H1 (cell line): Measurements from ENCODE around the gene TJP2. TPM values are rescaled to one million over a fixed set of nuclear protein-coding genes. Genes with fewer than 3 reads are reported as not detected.

Experiments
- CTCF ChIA-PET: fragments of 300-600 bp; sonication (Branson Sonifier 250); formaldehyde crosslinking; loops from one replicate; lab custom pipeline; 2021; ENCODE audit not compliant: partially characterized antibody; lab: Charles Lee
- POLR2A ChIA-PET: fragments of 300-600 bp; sonication (Branson Sonifier 250); formaldehyde crosslinking; loops from one replicate; lab custom pipeline; 2021; ENCODE audit warnings: inconsistent platforms; ENCODE audit not compliant: partially characterized antibody; lab: Charles Lee
- DNase-seq, 2 experiments: peaks; one replicate each; pipeline versions ENCODE4 v3.0.0 to v3.0.0-alpha.2; 2010 to 2022; ENCODE audit warnings: low spot score in 2 of 2, low read depth in 1 of 2, mixed read lengths in 1 of 2
- FAIRE-seq: peaks from 2 replicates; lab custom pipeline; 2011; peaks lifted over from hg19 to GRCh38; lab: Jason Lieb, UNC
- H2AFZ ChIP-seq: 2 replicates; pipeline ENCODE4 v1.8.1; 2012; ENCODE audit warnings: low read length, inconsistent platforms
- H2AK5ac ChIP-seq: 2 replicates; pipeline ENCODE4 v1.6.1; 2013; ENCODE audit warnings: low read depth, low read length
- H2BK120ac ChIP-seq: replicated peaks from 2 replicates; pipeline ENCODE3; 2013; ENCODE audit warnings: low read depth, low read length, inconsistent platforms
- H2BK12ac ChIP-seq: 2 replicates; pipeline ENCODE4 v1.6.1; 2013; ENCODE audit warnings: low read depth, low read length
- H2BK15ac ChIP-seq: 2 replicates; pipeline ENCODE4 v1.6.1; 2013; ENCODE audit warnings: low read length
- H2BK20ac ChIP-seq: 2 replicates; pipeline ENCODE4 v1.6.1; 2013; ENCODE audit warnings: low read length
- H2BK5ac ChIP-seq: 2 replicates; pipeline ENCODE4 v1.6.1; 2013; ENCODE audit warnings: low read depth, low read length
- H3K14ac ChIP-seq: 2 replicates; pipeline ENCODE4 v1.6.1; 2013; ENCODE audit warnings: inconsistent platforms; ENCODE audit not compliant: insufficient read length
- H3K18ac ChIP-seq: 2 replicates; pipeline ENCODE4 v1.6.1; 2013; ENCODE audit warnings: low read length; ENCODE audit errors: extremely low read depth
- H3K23ac ChIP-seq: 2 replicates; pipeline ENCODE4 v1.6.1; 2013; ENCODE audit warnings: inconsistent platforms; ENCODE audit not compliant: insufficient read length
- H3K23me2 ChIP-seq: 2 replicates; pipeline ENCODE4 v1.6.1; 2013; ENCODE audit warnings: low read depth, low read length
- H3K27ac ChIP-seq: 2 replicates; pipeline ENCODE4 v1.6.1; 2011; ENCODE audit warnings: low read depth, low read length, inconsistent platforms
- H3K27me3 ChIP-seq, 4 experiments: replicated peaks in 1 of 4; 1 replicate in 1 of 4; 2 replicates in 3 of 4; pipeline versions ENCODE4 v1.6.1 to v1.8.1; 2011 to 2013; ENCODE audit warnings: low read length in 3 of 4, mild to moderate bottlenecking in 3 of 4, inconsistent platforms in 2 of 4, mixed read lengths in 2 of 4, moderate library complexity in 1 of 4; ENCODE audit not compliant: control insufficient read depth in 3 of 4, insufficient read depth in 3 of 4; ENCODE audit errors: extremely low read depth in 1 of 4
- H3K36me3 ChIP-seq, 4 experiments: 2 replicates each; pipeline versions ENCODE4 v1.6.1 to v1.8.1; 2011 to 2013; ENCODE audit warnings: mild to moderate bottlenecking in 4 of 4, low read length in 3 of 4, moderate library complexity in 2 of 4, control low read depth in 1 of 4, inconsistent platforms in 1 of 4; ENCODE audit not compliant: insufficient read depth in 4 of 4, control insufficient read depth in 2 of 4
- H3K4ac ChIP-seq: replicated peaks from 2 replicates; pipeline ENCODE3; 2013; ENCODE audit warnings: low read length, low read depth, mixed read lengths, inconsistent platforms; ENCODE audit not compliant: insufficient read length
- H3K4me1 ChIP-seq, 4 experiments: replicated peaks in 1 of 4; 1 replicate in 1 of 4; 2 replicates in 3 of 4; pipeline versions ENCODE4 v1.6.1 to v1.8.1; 2011 to 2013; ENCODE audit warnings: low read length in 3 of 4, inconsistent platforms in 2 of 4, mixed read lengths in 1 of 4; ENCODE audit not compliant: insufficient read depth in 4 of 4, control insufficient read depth in 3 of 4
- H3K4me2 ChIP-seq, 2 experiments: 2 replicates each; pipeline versions ENCODE4 v1.6.1 to v1.8.1; 2011 to 2013; ENCODE audit warnings: low read depth in 2 of 2, low read length in 2 of 2, control low read depth in 1 of 2, inconsistent platforms in 1 of 2, mild to moderate bottlenecking in 1 of 2; ENCODE audit not compliant: insufficient read depth in 1 of 2
- H3K4me3 ChIP-seq, 4 experiments: fragments of 200-600, 300-600 bp in 1 of 4; sonication (generic), shearing (Covaris generic), sonication (Bioruptor Twin) in 1 of 4; 2 replicates each; pipeline versions ENCODE4 v1.5.1 to v1.8.1; 2011 to 2016; ENCODE audit warnings: low read length in 4 of 4, low read depth in 3 of 4, control low read depth in 2 of 4, inconsistent platforms in 2 of 4, mild to moderate bottlenecking in 2 of 4, mixed read lengths in 1 of 4, moderate library complexity in 1 of 4; ENCODE audit not compliant: insufficient read depth in 2 of 4; ENCODE audit errors: extremely low read depth in 1 of 4
- H3K56ac ChIP-seq: replicated peaks from 2 replicates; pipeline ENCODE3; 2013; ENCODE audit warnings: low read depth, mild to moderate bottlenecking, mixed read lengths, low read length, inconsistent platforms; ENCODE audit not compliant: insufficient read length
- H3K79me1 ChIP-seq: 2 replicates; pipeline ENCODE4 v1.6.1; 2013; ENCODE audit warnings: low read depth, low read length, control low read depth
- H3K79me2 ChIP-seq, 2 experiments: 2 replicates each; pipeline versions ENCODE4 v1.6.1 to v1.8.1; 2012 to 2013; ENCODE audit warnings: low read length in 2 of 2, mild to moderate bottlenecking in 2 of 2, inconsistent platforms in 1 of 2; ENCODE audit not compliant: insufficient read depth in 2 of 2, control insufficient read depth in 1 of 2
- H3K9ac ChIP-seq, 4 experiments: replicated peaks in 1 of 4; 1 replicate in 1 of 4; 2 replicates in 3 of 4; pipeline versions ENCODE4 v1.6.1 to v1.8.1; 2011 to 2013; ENCODE audit warnings: low read depth in 3 of 4, low read length in 3 of 4, control low read depth in 2 of 4, mild to moderate bottlenecking in 2 of 4, moderate library complexity in 2 of 4, inconsistent platforms in 1 of 4; ENCODE audit errors: extremely low read depth in 1 of 4
- H3K9me3 ChIP-seq, 2 experiments: 2 replicates each; pipeline versions ENCODE4 v1.6.1 to v1.8.1; 2012 to 2013; ENCODE audit warnings: mild to moderate bottlenecking in 2 of 2, moderate library complexity in 2 of 2, control low read depth in 1 of 2, inconsistent platforms in 1 of 2, low read depth in 1 of 2, low read length in 1 of 2, mixed read lengths in 1 of 2; ENCODE audit not compliant: insufficient read depth in 2 of 2
- H4K20me1 ChIP-seq, 2 experiments: replicated peaks in 1 of 2; 2 replicates each; pipeline versions ENCODE3 to v1.8.1; 2011 to 2013; ENCODE audit warnings: inconsistent platforms in 2 of 2, low read length in 2 of 2, mild to moderate bottlenecking in 1 of 2; ENCODE audit not compliant: insufficient read depth in 2 of 2, control insufficient read depth in 1 of 2
- H4K5ac ChIP-seq: 2 replicates; pipeline ENCODE4 v1.6.1; 2013; ENCODE audit warnings: low read length, low read depth, mixed read lengths, inconsistent platforms; ENCODE audit not compliant: insufficient read length
- H4K8ac ChIP-seq: 2 replicates; pipeline ENCODE4 v1.8.0; 2013; ENCODE audit warnings: mild to moderate bottlenecking, moderate library complexity, low read length, inconsistent platforms; ENCODE audit not compliant: insufficient read depth; ENCODE audit errors: extremely low read depth
- H4K91ac ChIP-seq: replicated peaks from 2 replicates; pipeline ENCODE3; 2013; ENCODE audit warnings: low read length, mixed read lengths, inconsistent platforms; ENCODE audit not compliant: insufficient read length
- BRCA1 ChIP-seq: IDR thresholded peaks from 2 replicates; pipeline ENCODE4 v1.6.1; 2012; ENCODE audit warnings: low read depth, low read length, improper control_type of control experiment
- CREB1 ChIP-seq: IDR thresholded peaks from 2 replicates; pipeline ENCODE4 v1.6.1; 2012; ENCODE audit warnings: inconsistent platforms
- CTBP2 ChIP-seq: IDR thresholded peaks from 2 replicates; pipeline ENCODE4 v1.7.0; 2011; ENCODE audit warnings: borderline replicate concordance, mild to moderate bottlenecking, moderate library complexity, mixed read lengths, low read length; ENCODE audit not compliant: insufficient read depth, insufficient read length
- CTCF ChIP-seq, 3 experiments: IDR thresholded peaks; 1 replicate in 2 of 3; 2 replicates in 1 of 3; pipeline versions ENCODE4 v1.5.1 to v1.6.1; 2011; ENCODE audit warnings: low read length in 3 of 3, mild to moderate bottlenecking in 3 of 3, inconsistent platforms in 2 of 3, low read depth in 1 of 3, moderate library complexity in 1 of 3; ENCODE audit not compliant: insufficient read depth in 1 of 3; ENCODE audit errors: control extremely low read depth in 1 of 3
- RAD21 ChIP-seq, 2 experiments: IDR thresholded peaks in 1 of 2; conservative IDR thresholded peaks in 1 of 2; 2 replicates each; pipeline ENCODE4 v1.6.1; 2011; ENCODE audit warnings: low read depth in 2 of 2, low read length in 2 of 2, improper control_type of control experiment in 1 of 2, inconsistent platforms in 1 of 2, mild to moderate bottlenecking in 1 of 2, moderate library complexity in 1 of 2
- SRF ChIP-seq: IDR thresholded peaks from 2 replicates; pipeline ENCODE4 v1.6.1; 2011; ENCODE audit warnings: mild to moderate bottlenecking, low read depth, low read length, moderate library complexity
- TBP ChIP-seq: IDR thresholded peaks from 2 replicates; pipeline ENCODE4 v1.6.1; 2011; ENCODE audit warnings: low read depth, low read length, improper control_type of control experiment
- WGBS, 2 experiments: shearing (Covaris generic) in 1 of 2; methylation state at CpG; one replicate each; pipeline versions ENCODE4 v1.1.6 to v1.1.7; 2013 to 2015; ENCODE audit warnings: low lambda C conversion rate in 2 of 2, mixed read lengths in 2 of 2, inconsistent platforms in 1 of 2, low coverage in 1 of 2, missing lambda C conversion rate in 1 of 2; ENCODE audit not compliant: insufficient replicate concordance in 2 of 2, insufficient coverage in 1 of 2, insufficient read length in 1 of 2; ENCODE audit errors: extremely low coverage in 1 of 2, missing lambda C conversion rate in 1 of 2; 5-methylcytosine and 5-hydroxymethylcytosine counted together
- polyA plus RNA-seq, 7 experiments: library from polyadenylated mRNA; depleted of rRNA in 3 of 7; stranded (reverse) in 5 of 7; unstranded in 2 of 7; fragments of >200 nt in 5 of 7; fragments of 200-250 nt in 2 of 7; gene quantifications; 1 replicate in 5 of 7; 2 replicates in 1 of 7; 4 replicates in 1 of 7; pipeline versions ENCODE4 v1.2.1 to v1.2.3, GENCODE V29; 2011 to 2013; ENCODE audit warnings: missing spikeins in 2 of 7, mixed read lengths in 2 of 7
- total RNA-seq: library from RNA; stranded (reverse); fragmentation: NEBNext Ultra II Directional; extraction: Animal tissue kit (Norgen Biotek cat#: 25700); gene quantifications from 2 replicates; pipeline ENCODE4 v1.2.1, GENCODE V29; 2021

Gene TJP2
- total and polyA plus RNA-seq, 2 of the 8 experiments (the other 6 are each of a cell fraction or from before 2014, with no cell fraction given) = 54.9 to 137 TPM

- Histone ChIP-seq H4K20me1 (no peaks in the 10 kb centered on the region), H2AK5ac (no peak overlapping the region), H2BK20ac (no peak overlapping the region), H3K18ac (no peak overlapping the region), H4K8ac (no peak overlapping the region), H3K4me2 (no peak overlapping the region), H3K9me3 (no peaks in the 10 kb centered on the region), H3K27me3 (no peaks in the 10 kb centered on the region), H2BK12ac (no peak overlapping the region), H3K56ac (no peak overlapping the region), H3K79me2 (no peaks in the 10 kb centered on the region), H4K91ac (no peak overlapping the region), H2BK5ac (no peak overlapping the region), H2BK120ac (no peak overlapping the region), H3K4me3 (no peak overlapping the region), H3K79me1 (no peaks in the 10 kb centered on the region), H3K36me3 (no peaks in the 10 kb centered on the region), H3K27ac (no peak overlapping the region), H3K4ac (no peak overlapping the region), H4K5ac (no peak overlapping the region), H3K14ac (no peak overlapping the region), H3K23me2 (no peaks in the 10 kb centered on the region), H2AFZ (no peak overlapping the region), H3K9ac (no peak overlapping the region), H3K23ac (no peak overlapping the region), H3K4me1 (peaks cover 0 to 1% (median 0%) of the 10 kb centered on the region in 4 experiments; a peak in 1 of 7 replicates), H2BK15ac (no peak overlapping the region)
- TF ChIP-seq CTCF (IDR thresholded peaks at IDR 0.05; ENCODE audit: control extremely low read depth in 1 of 3, insufficient read depth in 1 of 3, low read depth in 1 of 3, low read length in 3 of 3) (peak in 1 of 3 experiments; percentile 20; a peak in 1 of 4 replicates), BRCA1 (no peak), CREB1 (no peak), TBP (no peak), SRF (no peak), RAD21 (IDR thresholded peaks at IDR 0.05 in 1 of 2, conservative IDR thresholded peaks at IDR 0.05 in 1 of 2; ENCODE audit: low read depth in 2 of 2, low read length in 2 of 2) (peak in 1 of 2 experiments; percentile 18; a peak in 2 of 4 replicates), CTBP2 (no peak)
- ChIA-PET POLR2A (interaction anchor here (1.0 kb wide), 1 partner anchor 16 kb away, joined by 4 read pairs; no protein-coding TSS in a partner anchor), CTCF (interaction anchor here (0.6 to 1.2 kb wide), 3 partner anchors 22 to 91 kb away, joined by 3 read pairs; no protein-coding TSS in a partner anchor)
- 85% methylated on average over 3 of the region's 3 CpGs; no CpG with 5 or more reads in 1 of the 2 experiments for WGBS, 2 experiments
- FAIRE-seq (no peak), DNase-seq (no peak)
These were observed 118.0 kb downstream of the TJP2 start for GRCh38 chr9:69292078-69292477.
